OCI-M2 (cell line): ENCODE measurements around the gene MCRS1.
"Not testable (repeated sequence)": the region's sequence is repeated elsewhere in the genome, so short reads cannot be mapped to it uniquely, and the experiment has no call there.

Source experiments
- DNase-seq: peaks from one replicate; lab custom pipeline; 2025; ENCODE audit not compliant: unreplicated experiment; lab: John Stamatoyannopoulos, UW

MCRS1 gene

DNA sequence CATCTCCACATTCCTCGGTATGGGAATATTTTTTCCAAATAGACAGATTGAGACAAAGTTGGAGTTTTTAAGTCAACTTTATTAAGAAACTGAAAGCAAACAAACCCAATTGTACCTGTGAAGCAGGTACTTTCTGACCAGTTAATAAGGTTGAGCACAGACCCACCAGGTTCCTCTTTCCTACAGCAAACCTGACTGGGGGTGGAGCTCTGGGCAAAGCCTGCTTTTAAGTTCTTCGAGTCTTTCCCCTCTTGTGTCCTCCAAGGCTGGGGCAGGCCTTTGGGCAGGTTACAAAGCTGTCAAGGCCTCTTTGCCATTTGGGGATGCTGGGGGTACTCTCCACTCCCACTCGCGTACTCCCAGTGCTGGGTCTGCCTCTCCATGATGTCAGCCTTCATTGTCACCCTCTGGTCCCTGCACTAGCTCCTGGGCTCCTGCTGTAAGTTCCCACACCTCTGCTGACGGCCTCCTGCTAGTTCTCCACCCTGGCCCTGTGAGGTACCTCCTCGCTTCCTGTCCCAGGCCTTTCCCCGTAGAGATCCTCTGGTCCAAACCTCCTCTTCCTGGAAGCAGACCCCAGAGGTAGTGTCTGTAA, 25.9 kb downstream of the MCRS1 start:
- no peak for DNase-seq

DNA sequence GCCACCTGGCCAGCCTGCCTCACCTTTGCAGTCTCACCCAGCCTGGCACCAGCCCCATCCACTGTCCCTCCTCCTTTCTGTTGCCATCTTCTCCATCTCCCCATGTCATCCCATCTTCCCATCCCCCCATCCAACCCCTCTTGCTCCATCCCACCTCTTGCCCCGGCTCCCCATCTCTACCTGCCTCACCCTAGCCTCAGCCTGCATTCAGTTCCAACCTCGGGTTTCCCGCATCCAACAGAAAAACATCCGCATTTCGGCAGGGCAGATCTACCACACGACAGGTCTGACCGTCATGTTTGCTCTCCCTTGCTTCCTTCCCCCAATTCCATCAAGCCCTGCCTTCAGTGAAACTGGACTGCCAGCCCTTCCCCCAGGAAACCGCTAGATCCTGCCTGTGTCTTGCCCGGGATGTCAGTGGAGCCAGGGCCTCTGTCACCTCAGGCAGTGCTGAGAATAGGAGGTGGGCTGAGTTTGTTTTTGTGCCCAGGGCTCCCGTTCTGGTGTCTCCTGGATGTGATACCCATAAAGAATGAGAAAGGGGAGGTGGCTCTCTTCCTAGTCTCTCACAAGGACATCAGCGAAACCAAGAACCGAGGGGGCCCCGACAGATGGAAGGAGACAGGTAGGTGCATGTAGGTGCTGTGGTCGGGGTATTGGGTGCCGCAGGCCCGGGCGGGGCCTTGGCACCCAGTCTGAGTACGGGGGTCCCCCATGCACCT, 26.6 kb downstream of the MCRS1 start:
- no peak for DNase-seq

DNA sequence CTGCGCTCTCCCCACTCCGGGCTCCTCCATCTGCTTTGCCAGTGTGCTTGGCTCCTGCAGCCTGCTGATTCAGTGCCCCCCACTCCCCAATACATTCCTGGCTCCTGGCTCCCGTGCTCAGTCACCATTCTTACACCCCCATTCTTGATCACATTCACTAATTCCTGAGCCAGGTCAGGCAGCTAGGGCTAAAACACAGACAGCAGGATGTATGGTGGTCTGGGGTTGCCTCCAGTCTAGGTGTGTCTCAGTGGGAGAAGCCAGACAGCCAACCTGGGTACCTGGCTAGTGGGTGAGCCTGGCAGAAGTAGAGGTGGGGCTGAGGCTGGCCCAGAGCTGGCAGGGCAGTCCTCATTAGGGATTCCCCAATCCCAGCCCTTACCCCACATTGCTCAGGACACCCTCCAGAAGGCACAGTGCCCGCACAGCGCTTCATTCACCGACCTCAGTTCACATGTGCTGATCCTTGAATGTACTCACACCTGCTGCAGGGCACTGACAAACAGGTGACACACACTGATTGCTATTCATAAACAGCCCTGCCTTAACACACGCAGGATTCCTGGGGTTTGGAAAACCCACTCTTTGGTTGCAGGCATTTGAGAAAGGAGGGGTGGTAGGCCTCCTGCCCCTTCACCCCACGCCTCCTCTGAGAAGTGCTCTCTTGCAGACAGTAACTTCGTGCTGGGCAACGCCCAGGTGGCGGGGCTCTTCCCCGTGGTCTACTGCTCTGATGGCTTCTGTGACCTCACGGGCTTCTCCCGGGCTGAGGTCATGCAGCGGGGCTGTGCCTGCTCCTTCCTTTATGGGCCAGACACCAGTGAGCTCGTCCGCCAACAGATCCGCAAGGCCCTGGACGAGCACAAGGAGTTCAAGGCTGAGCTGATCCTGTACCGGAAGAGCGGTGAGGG, 27.5 kb downstream of the MCRS1 start:
- DNase-seq = no peak

DNA sequence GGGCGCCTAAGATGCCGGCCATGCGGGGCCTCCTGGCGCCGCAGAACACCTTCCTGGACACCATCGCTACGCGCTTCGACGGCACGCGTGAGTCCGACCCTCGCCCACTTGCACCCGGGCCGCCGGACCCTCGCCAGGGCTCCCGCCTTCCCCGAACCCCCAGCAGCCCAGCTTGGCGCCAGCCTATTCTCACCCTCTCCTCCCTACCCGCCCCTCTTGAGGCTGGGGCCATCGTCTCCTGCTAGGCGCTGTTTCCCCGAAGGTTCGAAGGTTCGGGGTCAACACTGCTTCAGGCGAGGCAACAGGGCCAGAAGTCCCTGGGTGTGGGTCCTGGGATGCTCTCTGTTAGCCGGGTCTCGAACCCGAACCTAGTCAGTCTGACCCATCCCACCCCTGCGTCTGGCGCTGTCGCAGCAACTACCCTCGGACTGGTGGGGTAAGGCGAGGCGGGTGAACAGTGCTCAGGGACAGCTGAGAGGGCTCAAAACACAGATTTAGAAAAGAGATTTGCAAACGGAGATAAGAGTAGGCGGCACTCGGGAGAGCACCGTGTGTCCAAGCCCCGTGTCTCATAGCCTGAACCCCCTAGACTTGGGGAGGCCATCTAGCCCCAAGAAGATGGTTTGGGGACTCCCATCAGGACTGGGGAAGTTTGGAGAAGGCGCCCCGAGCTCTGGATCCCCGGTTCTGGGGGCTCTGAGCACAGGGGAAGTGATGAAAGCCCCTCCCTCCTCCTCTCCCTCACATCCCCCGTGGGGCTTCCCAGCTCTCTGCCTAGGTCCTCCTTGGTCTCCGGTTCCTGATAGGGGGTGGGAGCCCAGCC, 28.3 kb downstream of the MCRS1 start:
- DNase-seq = no peak

DNA sequence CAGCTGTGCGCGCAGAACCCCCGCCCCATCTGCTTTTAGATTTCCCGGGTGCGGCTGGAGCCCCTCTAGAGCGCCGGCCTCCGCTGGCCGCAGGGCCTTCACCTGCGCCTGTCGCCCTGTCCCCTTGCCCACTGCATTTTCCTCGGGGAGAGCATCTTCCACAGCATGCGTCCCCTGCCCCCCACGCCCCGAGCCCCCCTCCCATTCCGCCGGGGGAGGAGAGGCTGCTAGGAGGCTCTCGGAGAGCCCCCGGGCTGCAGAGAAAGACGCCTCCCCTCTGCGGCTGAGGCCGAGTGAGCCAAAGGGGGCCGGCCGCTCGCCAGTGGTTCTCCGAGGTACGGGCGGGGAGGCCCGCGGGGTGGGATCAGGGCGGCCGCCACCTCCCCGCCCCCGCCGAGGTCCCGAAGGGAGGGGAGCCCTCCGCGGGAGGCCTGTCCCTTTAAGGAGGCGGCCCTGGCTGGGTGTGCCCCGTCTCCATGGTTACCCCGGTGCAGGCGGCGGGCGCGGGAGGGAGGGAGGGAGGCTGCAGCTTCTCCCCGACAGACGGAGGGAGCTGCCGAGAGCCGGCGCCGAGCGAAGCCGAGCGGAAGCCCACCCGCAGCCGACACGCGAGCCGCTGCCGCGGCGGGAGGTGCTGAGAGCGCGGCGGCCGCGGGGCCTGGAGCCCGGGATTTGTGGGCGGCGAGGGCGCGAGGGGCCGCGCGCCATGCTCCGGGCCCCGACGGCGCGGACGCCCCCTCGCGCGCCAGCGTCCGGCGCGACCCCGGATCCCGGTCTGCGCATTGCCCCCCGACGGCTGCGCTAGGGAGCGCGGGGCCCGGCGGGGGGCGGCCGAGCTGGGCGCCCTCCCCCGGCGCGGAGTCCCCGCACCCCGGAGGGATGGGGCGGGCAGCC, 29.2 kb downstream of the MCRS1 start, which contains the start of gene KCNH3:
Gene KCNH3, plus strand, starts transcription at position 521 of the 894 bp plus-strand sequence. CDS start 387 bp downstream, outside the sequence.
- DNase-seq = no peak

DNA sequence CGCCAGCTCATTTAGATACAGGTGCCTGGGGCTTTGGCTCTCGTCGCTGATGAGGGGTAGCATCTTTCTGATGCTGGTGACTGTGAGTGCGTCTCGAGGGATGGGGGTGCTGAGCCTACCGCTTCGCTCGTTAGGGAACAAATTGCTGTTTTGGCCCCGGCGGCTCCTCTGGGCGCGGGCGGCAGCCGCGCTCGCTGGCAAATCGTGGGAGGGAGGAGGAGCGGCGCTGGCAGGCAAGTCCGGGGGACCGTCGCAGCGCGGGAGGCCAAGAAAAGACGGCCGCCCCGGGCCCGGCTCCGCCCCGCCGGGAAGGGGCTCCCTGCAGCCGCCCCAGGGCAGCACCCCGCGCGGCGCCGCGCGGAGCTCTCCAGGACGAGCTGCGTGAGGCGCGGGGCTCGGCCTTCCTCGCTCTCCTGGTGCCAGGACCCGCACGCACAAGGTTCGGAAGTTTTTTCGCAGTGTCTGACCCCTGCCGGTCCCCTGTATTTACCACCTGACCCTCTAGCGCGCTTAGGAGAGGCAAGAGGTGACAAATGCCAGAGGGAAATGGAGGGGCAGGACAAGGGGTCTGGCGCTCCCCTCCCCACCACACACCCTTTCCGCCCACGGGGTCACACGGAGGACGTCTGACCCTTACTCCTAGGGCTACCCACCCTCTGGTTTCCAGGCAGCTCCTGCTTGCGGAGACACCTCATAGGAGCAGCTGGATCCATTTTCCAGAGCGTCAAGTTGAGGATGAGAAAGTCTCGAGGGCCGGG, 30.0 kb downstream of the MCRS1 start:
- no peak for DNase-seq

DNA sequence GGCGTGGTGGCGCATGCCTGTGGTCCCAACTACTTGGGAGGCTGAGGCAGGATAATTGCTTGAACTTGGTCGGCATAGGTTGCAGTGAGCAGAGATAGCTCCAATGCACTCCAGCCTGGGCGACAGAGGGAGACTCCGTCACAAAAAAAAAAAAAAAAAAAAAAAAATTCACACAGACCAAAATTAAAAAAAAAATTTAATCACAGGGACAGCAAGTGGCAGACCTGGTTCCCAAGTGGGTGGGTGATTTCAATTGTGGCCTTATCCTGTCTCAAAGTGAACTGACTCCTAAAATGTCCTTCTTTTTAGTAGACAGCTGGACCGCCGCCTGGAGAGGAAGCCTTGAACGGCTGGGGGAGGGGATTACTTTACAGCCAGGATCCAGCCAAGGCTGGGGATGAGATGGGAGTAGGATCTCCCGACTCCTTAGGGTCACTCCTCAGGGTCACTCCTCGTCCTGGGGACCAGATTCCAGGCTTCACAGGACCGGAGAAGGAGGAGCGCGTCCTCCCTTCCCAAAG, 30.7 kb downstream of the MCRS1 start:
- DNase-seq = no peak

DNA sequence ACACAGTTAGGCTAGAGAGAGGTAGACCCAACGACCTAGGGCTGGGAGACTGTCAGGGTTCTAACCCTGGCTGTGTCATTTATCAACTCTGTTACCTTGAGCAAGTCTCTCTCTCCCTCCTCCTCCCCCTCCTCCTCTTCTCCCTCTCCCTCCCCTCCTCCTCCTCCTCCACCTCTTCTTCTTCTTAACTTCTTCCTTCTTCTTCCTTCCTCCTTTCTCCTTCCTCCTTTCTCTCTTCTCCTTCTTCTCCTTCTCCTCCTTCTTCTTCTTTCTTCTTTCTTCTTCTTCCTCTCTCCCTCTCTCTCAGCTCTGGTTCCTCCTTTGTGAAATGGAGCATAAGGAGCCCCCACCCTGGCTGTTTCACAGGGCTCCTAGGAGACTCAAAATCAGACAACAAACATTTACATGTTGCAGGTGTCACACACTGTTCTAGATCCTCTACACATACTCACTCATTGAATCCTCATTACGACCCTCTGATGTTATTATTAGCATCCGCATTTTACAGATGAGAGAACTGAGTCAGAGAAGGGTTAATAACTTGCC, 31.3 kb downstream of the MCRS1 start:
- DNase-seq = no peak

DNA sequence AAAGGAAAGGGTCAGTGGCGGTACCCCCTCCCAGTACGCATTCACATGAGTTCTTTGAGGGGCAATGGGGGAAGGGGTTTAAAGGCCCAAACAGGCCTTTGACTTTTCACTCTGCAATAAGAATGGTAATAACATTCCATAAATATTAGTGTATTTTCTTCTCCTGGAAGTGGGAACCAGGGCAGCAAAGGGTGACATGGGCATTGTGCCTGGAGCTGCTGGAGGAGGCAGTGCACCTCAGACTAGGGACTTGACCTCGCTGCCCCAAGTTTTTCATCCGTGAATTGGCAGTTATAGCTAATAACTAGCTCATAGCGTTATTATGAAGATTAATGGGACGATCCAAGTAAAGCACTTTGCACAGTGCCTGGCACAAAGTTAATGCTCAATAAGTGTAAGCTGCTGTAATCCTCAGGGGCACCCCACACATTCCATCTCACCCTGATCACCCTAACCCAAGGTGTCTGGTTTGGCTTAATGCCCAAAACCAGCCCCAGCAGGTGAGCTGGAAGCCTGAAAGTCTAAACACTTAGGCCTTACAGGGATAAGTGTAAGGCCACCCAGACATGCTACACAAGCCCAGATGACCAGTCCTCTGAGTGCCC, 31.9 kb downstream of the MCRS1 start:
- DNase-seq = no peak

DNA sequence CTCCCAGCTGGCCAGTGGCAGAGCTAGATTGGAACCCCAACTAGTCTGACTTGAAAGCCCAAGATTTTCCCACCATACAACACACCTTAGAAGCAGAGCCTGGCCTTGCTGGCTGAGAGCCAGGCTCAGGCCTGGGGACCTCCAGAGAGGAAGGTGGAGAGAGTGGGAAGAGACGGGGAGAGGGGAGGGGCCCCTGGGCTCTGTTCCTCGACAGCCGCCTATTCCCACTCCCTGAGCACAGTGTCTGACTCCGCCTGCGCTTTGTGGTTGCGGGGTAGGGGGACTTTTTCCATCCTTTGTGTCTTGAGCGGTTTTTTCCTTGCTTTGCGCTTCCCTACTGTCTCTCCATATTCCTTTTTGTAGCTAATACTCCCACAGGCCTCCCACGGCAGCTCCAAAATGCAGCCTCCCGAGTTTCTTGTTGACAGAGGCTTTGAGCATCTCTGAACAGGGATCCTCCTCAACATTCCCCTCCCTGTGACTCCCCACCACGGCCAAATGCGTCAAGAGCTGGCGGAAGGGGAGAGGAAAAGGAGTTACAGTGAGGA, 33.1 kb downstream of the MCRS1 start:
- DNase-seq = no peak

DNA sequence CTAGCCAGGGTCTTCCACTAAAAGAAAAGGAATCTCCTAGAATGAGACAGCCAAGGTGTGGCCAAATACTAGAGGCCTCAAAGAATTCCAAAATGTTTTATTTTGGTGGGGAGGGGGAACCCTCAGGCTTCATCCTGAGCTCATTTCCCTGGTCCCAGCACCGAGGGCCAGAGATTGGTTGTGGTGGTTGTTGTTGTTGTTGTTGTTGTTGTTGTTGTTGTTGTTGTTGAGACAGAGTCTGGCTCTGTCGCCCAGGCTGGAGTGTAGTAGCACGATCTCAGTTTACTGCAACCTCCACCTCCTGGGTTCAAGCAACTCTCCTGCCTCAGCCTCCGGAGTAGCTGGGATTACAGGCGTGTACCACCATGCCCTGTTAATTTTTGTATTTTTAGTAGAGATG, 33.8 kb downstream of the MCRS1 start:
- DNase-seq = not testable (repeated sequence)

DNA sequence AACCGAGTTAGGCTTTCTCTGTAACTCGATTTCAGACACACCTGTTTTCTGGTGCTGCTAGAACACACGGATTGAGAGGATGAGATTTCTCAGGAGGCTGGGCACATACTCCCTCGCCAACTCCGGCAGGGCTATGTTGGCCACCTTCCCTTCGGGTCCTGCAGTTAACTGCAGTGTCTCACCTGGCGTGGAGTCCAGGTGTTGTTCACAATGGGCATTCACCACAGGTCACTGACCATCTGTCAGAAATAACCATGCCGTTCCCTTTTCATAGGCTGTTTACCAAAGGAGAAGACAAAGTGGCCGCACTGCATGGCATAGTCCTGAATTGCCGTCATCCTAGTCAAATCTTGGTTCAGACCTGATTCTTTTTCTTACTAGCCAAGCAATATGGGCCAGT, 34.6 kb downstream of the MCRS1 start:
- DNase-seq = no peak

DNA sequence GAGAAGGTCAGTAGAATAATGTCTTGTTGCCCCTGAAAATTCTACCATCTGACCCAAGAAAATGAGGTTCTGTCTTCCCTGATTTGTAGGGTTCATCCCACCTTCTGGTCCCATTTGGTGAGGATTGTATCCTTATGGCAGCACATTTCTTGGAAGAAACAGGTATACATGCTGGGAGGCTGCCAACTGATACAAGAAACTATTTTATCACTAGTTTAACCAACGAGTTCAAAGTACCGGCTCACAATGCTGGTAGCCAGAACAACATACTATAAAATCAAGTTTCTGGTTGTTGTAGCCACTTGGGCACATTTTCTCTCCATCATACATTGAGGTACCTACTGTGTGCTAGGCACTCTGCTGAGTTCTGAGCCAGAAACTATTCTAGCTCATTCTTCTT, 36.2 kb downstream of the MCRS1 start:
- no peak for DNase-seq

DNA sequence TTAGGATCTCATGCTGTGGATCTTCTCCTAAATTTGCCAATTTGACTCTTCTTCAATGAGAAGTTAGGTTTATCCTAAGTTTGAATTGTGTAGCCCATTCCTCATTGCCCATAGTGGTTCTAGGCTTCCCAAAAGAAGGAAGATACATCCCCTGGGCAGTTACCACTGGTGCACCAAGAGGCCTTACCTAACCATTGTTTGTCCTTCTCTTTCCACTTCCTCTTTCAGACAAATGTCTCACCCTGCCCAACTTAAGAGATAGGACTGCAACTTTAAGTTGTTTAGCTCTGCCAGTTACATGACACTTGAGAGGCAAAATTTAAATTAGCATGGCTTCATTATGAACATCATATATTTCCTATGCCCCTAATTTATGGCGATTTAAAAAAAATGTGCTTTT, 38.5 kb downstream of the MCRS1 start:
- DNase-seq = no peak

DNA sequence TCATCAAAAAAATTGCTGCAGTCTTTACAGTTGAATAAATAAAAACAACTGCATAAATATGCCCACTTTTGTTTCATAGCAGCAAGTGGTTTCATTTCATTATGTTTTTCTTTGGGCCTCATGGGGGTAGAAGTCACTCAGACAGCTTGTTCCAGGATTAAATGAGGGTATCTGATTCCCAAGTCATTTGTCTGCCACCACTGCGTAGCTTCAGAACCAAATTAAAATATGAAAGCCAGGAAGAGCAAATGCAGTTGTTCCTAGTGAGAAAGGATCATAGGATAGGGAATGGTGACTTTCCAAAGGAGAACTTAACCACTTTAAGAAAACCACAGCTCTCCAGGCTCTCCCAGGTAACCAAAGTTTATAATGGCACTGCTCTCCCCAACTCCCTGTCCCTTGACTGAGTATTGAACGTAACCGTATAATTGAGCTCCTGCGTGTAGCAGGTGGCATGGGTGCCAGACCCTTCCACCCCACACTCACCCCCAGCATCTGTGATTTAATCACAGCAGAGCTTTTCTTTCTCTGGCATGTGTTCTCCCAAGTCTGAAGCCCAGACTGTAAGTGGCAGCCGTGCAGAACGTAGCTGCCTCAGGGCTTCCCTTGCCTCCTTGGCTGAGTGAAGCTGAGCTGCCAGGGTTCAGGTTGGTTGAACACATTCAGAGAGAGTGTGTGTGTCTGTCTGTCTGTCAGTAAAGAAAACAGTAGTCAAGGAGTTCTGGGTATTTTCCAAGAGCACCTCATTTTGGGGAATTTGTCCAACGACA, 40.4 kb downstream of the MCRS1 start:
- DNase-seq = no peak

DNA sequence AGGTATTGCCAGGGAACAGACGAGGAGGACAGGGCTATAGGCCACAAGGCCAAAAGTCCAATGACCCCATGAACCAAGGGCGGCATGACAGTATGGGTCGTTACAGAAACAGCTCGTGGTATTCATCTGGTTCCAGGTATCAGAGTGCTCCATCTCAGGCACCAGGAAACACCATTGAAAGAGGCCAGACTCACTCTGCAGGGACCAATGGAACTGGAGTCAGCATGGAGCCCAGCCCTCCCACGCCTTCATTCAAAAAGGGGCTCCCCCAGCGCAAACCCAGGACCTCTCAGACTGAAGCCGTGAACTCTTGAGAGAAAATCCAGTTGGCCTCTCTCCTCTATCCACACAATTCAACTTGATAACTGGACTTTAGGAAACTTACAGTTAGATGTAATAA, 42.0 kb downstream of the MCRS1 start:
- no peak for DNase-seq

DNA sequence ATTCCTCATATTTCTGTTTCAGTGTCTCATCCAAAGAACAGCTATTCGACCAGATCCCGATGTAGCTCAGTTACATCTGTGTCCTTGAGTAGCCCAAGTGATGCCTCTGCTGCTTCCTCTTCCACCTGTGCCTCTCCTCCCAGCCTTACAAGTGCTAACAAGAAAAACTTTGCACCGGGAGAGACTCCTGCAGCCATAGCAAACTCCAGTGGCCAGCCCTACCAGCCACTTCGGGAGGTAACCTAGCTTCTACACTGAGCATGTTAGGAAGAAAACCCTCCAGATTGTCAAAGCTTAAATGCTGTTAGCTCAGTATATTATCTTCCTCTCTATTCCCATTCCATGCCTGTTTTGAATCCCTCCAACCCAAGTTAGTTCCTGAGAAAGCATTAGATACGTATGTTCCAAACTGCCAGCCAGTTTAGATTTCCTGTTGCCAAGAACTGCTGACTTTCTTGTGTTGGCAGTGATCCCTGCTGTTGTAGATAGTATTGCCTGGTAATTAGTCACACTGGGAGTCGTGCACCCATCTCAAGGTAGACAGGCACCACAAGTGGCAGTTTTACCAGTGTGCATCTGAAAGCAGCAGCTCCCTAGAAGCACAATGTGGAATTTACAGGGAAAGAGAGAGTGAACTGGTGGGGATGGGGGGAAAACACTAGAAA, 43.1 kb downstream of the MCRS1 start:
- no peak for DNase-seq
